GM19463 (cell line): ENCODE measurements around the gene DNAJC1.
A peak's percentile ranks its signal among the peaks of the same experiment; 100 is the strongest.

Source experiments
- ATAC-seq: cut with Tn5 transposase; IDR thresholded peaks from one replicate; pipeline ENCODE4 v1.9.1; 2021; ENCODE audit warnings: mild to moderate bottlenecking, moderate library complexity; ENCODE audit not compliant: unreplicated experiment

The DNAJC1 gene

DNA sequence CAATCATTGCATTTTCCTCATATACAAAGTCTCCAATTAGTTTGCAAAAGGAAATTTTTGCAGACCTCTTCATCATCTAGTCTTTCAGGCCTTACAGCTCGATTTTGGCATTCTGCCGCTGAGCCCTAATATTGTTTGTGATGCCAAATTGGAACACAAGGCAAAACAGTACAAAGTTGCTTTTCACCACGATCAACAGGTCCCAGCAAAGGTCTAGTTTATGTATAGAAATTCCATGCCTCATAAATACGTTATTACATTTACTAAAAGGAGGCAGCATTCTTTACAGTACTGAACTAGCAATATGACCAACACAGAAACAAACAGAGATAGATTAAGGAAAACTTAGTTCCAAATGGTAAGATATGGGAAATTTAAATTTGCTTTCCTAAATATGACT, 7.0 kb upstream of the DNAJC1 start:
- ATAC-seq: no peak

DNA sequence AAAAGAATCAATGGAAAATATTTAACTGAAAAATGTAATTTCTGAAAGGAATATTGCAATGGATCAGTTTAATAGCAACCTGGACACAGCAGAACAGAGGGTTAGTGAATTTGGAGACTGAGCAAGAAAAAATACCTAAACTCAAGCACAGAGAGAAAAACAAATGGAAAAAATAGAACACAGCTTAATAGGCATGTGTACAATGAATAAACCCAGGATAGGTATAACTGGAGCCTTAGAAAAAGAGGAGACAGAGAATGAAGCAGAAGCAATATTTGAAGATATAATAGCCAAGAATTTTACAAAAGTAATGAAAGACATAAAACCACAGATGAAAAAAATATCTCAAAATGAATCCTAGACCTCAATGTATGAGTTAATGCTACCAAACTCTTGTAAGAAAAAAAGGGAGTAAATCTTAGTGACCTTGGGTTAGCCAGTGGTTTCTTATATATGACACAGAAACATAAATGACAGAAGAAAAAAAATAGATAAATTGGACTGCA, 2.9 kb upstream of the DNAJC1 start:
- ATAC-seq: no peak

DNA sequence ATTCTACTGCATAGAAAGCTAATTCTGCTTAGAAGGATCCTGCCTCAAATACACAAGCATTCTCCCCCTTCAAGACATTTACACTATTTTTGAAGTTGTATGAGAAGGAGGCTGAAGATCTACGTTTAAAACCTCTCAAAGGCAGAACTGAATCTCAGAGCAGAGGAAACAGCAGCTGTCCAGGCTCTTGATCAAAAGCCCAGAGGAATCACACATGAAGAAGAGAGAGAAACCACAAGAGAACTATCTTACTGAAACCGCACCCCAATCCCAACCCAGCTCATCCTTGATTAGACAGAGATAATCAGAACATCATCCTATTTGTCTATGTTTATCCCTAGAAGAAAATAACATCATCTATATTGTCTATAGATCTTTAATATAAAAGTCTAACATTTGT, 2.2 kb upstream of the DNAJC1 start:
- ATAC-seq: no peak

DNA sequence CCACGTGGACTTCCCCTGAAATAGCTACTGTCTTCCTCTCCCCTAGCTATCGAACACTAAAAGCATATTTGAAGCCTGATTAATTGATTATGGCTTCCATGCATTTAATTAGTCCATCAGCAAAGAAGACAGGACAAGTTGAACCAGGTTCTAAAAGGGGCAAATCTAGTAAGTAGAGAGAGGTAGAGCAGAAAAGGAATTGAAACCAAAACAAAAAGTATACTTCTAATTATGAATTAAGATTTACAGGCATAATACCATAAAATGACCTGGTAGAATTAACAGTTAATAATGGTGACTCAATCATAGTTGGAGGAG, 393 bp upstream of the DNAJC1 start:
- ATAC-seq: no peak

DNA sequence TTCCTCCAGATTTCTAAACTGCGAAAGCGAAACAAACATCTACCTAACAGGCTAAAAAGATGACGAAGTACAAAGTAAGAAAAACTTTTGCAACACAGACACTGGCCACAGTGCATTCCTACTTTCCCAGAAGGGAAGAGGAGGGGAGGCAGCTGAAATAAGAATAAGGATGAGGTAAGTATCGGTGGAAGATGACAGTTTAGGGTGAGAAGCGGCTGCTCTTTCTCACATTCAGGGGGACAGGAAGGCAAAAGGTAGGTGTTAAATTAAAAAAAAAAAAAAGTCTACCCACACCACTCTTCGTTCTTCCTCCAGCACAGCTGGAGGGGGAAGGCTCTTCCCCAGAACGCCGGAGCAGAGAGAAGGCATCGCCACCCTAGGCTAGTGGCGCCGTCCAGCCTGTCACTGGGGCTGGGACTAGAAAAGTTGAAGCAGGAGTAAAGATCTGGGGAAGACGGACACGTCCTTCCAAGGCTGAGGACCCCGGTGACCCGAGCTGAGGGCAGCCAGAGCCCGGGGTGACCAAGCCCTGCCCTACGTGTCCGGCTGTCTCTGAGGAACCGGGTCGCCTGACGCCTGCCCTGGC, 846 bp downstream of the DNAJC1 start:
- peak; percentile 5 for ATAC-seq

- no peak for ATAC-seq
Observed at GRCh38 chr10:21995557-21995956, 8.0 kb downstream of the DNAJC1 start.

- no peak for ATAC-seq
Observed at GRCh38 chr10:21993360-21994001, 10.0 kb downstream of the DNAJC1 start.

DNA sequence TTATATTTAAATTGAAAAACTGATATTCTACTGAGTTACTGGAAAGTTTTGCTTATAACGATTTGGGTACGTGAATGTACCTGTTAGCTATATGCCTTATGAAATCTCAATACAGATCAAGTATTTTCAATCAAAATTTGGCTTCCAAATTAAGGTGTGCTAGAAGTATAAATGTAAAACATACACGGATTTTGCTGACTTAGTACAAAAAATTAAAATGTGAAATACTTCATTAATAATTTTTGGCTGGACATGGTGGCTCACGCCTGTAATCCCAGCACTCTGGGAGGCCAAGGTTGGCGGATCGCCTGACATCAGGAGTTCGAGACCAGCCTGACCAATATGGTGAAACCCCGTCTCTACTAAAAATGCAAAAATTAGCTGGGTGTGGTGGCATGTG, 11.7 kb downstream of the DNAJC1 start:
- no peak for ATAC-seq

DNA sequence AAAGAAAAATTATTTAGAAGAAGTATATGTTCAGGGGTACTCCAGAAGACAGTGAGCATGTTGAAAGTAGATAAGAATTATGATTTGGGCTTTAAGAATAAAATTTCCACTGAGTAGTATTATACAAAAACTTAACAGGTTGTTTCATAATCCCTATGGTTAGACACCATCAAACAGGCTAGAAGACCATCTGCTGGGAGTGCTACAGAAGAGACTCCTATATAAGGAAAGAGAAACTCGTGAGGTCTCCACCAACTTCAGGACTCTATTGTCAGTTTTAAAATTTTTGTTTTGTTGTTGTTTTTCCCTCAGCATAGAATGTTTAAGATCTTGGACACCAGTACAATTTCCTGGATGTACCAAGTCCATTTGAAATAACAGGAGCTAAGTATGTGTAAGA, 13.1 kb downstream of the DNAJC1 start:
- no peak for ATAC-seq

DNA sequence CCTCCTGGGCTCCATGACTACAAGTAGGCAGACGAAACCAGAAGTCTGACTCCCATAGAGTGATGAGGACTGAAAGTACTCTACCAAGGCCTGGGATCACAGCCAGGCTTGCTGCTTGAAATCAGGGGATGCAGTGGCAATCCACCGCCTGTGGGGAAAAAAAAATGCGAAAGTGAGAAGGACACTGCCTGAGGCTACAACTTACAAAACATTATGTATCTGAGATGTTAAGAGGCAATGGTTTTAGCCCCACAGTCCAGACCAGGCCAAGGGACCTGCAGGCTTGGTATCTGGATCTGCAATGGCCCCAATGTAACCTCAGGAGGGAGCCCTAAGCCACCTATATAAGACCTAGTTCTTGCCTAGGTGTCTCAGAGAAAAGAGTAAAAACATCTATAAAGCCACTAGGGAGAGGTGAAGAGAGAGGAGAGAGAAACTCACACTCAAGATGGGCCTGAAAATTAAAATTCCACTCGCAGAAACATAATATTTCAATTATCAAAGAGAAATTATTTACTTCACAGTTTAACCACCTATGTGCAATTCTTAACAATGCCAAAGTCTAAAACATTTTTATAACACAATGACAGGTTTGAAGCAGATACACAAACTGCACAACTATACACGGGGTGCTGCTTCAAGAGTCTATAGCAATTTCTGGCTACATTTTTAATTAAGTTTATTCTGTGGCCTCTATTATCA, 13.9 kb downstream of the DNAJC1 start:
- peak; percentile 93 for ATAC-seq

DNA sequence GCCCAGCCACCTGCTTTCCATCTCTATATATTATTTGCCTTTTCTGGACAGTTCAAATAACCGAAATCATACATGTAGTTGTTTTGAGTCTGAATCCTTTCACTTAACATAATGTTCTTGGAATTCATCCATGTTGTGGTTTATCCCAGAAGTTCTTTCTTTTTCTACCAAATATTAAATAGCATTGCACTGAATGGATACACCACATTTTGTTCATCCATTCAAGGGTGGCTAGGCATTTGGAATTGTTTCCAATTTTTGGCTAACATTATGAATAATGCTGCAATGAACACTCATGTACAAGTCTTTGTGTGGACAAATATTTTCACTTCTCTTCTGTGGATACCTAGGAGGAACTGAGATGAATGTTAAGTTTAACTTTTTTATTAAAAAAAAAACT, 18.0 kb downstream of the DNAJC1 start:
- ATAC-seq: no peak

DNA sequence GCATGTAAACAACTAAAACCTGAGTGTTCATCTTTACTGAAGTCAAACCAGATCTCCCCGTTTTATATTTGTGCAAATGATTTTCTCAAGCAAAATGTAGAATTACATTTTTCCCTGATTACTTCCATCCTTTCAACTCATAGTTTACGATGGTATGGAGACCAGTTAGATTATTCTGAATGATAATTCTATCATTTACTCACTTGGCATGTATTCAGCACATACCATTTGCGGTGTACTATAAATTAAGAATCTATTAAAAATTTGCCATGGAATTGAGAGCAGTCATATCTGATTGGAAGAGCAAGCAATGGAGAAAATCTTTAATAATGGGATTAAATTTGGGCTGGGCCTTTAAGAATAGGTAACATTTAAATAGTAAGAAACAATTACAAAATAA, 22.4 kb downstream of the DNAJC1 start:
- ATAC-seq: no peak

GRCh38 chr10:21980691-21981090, 22.8 kb downstream of the DNAJC1 start:
- no peak for ATAC-seq

- no peak for ATAC-seq
Observed at GRCh38 chr10:21978191-21978862, 25.2 kb downstream of the DNAJC1 start.

GRCh38 chr10:21976739-21977138, 26.8 kb downstream of the DNAJC1 start:
- ATAC-seq: no peak

DNA sequence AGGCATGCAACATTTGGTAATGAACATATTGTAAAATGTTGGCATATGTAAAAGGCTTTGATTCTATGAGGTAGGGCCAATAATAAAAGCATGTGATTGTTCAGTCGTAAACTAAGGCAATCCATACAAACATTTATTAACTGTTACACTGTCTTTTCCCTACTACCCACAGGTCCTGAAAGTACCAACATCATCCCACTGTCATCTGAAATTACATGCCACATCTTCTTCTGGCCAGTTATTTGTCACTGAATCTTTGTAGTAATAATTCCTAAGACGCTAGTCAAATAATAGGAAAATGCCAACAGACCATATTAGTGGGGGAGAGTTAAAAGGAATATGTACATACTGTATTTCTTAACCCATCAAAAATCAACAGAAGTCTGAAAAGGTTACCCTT, 27.2 kb downstream of the DNAJC1 start:
- no peak for ATAC-seq

DNA sequence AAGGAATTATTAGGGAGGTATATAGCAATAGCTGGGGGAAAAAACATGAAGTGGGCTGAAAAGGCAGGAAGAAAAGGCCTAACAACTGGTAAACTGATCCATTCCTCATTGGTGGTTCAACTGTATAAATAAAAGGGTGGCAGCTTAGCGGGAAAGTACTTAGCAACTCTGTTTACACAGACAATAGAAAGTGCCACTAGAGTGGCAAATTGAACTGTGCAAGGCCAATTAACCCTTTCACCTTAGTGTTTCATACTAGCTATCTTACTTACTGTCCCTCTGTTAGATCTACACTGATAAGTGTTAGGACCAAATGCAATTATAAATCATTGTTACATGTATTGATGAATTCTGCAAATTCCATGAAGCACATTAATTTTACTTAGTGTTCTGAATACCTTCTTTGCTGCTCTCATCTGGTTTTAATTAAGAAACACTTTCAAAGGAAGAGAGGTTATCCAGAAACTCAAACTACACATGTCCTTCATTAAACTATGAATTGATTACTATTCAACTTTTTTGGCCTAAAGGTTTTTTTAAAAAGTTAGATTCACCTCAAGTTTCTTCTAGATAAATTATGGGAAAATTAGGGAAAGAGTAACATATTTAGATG, 28.0 kb downstream of the DNAJC1 start:
- ATAC-seq: no peak

GRCh38 chr10:21972584-21972983, 30.9 kb downstream of the DNAJC1 start:
- ATAC-seq: no peak

GRCh38 chr10:21969326-21970287, 33.9 kb downstream of the DNAJC1 start:
- ATAC-seq: no peak

- no peak for ATAC-seq
Observed at GRCh38 chr10:21964983-21965665, 38.4 kb downstream of the DNAJC1 start.
